ENCODE measurements around the gene INSIG1.

The INSIG1 gene

DNA sequence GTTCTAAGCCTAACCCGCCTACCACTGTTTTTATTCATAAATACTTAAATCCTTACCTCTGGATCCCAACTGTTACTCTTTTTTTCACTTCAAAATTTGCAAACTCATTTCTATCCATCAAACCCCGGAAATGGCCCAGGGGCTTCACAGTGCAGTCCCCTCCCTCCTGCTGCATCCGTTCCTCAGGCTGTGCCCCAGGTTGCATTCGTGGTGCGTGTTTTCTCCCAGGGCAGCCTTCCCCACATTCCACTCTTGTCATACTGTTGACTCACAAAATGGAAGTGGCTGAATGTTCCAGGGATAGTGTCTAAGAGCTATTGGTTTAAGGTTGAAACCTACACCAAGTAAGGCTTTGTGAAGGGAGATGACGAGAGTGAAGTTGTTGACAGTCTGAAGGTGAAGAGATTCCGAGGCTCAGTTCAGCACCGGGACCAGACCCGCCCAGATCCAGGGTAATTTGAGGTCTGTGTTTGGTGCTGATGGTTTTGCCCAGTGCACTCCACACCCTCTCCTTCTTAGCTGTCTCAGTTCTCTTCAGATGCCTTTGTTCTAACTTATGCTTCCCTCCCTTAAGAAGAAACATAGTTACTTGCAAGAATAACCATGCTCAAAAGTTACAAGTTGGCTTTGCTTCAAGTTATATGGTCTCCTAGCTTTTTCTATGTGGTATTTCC, 7.7 kb downstream of the INSIG1 start:
- DNase-seq, result no peak

DNA sequence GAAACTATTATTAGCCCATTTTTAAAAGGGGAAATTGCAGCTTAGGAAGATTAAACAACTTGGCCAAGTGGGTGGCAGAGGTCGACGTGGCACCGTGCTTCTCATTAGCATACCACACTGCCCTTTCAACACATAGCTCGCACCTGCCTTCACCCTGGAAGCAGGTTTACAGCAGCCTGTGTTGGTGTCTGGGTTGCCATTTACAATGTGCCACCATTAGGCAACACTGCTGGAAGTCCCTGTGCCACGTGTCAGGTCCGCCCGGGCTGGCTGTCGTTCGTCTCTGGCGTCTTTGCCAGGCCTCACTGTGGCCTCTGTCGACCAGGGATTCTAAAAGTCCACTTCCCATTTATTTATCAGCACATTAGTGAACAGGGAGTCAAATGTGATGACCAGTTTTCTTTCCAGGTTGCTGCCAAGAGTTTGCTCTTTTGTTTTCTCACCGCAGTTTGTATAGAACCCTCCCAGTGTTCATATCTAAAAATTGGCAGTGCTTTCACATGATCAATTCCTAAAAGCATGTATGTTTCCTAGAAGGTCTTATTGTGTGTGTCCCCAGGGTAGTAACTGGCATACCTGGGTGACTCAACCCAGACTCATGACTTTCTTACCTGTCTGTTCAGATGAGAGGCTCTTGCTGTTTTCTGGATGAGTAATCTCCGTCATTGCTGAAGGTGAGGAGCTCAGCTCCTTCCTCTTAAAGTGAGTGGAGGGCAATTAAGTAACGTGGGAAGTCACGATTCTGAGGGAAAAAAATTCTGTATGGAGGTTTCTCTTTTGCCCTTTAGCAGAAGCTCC, 9.2 kb downstream of the INSIG1 start:
- DNase-seq, result no peak

DNA sequence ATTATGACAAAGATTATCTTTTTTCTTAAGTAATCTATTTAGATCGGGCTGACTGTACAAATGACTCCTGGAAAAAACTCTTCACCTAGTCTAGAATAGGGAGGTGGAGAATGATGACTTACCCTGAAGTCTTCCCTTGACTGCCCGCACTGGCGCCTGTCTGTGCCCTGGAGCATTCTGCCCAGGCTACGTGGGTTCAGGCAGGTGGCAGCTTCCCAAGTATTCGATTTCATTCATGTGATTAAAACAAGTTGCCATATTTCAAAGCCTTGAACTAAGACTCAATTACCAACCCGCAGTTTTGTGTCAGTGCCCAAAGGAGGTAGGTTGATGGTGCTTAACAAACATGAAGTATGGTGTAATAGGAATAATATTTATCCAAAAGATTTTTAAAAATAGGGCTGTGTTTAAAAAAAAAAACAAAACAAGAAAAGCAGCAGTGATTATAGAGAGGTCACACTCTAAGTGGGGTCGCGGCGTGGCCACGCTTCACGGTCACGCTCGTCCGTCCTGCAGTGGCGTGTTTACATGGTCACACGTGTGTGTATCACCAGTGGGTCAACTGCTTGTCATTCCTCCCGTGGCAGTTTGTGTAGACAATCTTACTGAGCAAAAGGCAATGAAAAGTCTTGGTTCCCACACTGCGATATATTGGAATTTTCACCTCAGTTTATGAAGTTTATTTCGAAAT, 10.8 kb downstream of the INSIG1 start:
- no peak for DNase-seq

DNA sequence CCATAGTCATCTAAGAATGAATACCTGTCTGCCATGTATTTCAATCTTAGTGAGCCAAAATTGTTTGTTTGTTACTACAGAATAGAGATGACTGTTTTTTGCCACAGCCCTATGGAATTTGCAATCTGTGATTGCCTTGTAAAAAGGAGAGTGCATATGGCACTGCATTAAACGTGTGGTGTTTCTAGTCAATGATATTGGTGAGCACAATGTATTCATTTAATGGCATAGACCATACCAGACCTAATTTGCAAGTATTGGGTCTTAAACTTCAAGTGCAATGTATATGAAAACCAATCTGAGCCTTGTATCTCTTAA, 11.3 kb downstream of the INSIG1 start:
- no peak for DNase-seq

DNA sequence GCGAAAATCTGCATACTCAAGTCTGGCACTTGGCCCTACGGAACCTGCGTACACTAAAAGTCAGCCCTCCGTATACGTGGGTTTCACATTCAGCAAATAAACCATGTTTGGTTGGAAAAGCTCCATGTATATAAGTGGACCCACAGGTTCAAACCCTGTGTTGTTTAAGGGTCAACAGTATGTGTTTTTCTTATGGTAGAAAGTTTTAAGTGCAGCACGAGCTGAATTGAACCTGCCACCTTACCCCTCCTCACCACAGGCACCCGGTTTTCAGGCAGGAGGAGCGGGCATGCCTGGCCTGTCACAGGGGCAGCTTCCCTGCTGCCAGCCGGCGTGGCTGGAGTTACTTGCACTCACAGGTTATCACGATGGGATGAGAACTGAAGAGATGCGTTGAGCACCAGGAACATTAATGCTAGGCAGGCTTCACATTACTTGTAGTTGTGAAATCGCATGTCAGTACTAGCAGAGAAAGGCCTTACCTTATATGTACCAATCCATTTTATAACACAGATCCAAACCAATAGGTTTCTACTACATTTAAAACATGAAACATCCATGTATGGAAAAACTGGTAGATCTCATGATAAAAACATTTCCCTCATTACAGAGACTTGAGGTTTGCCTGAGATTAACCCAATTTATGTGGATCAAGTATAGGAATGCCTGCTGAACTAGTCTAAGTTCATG, 12.9 kb downstream of the INSIG1 start:
- no peak for DNase-seq

DNA sequence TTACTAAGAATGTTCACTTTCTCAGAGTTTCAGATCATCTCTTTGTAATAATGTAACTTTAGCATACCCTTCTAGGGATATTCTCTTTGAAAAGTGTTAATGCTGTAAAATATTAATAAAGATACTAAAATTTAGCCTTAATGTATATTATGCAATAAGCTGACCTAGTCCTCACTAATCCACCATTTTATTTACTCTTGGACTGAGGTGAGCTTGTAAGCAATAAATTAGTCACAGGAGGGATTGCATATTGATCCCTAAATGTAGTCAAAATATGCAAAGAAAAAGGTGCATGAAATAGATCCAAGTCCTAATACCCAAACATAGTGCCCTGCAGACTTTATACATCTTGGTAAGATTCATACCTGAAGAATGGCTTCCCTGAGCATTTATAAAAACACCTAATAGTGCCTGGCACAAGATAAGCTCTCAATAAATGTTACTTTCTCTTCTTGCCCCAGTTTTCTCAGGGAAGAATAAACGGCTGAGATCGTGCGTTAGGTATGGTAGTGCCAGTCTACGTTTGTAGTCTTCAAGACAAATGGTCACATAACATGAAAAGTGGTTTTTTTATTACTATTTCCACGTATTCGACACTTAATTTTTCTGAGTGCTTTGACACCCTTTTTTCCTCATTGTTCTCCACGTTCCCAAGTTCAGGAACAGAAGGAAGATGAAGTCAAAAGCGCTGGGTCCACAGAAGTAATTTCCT, 14.3 kb downstream of the INSIG1 start:
- no peak for DNase-seq

DNA sequence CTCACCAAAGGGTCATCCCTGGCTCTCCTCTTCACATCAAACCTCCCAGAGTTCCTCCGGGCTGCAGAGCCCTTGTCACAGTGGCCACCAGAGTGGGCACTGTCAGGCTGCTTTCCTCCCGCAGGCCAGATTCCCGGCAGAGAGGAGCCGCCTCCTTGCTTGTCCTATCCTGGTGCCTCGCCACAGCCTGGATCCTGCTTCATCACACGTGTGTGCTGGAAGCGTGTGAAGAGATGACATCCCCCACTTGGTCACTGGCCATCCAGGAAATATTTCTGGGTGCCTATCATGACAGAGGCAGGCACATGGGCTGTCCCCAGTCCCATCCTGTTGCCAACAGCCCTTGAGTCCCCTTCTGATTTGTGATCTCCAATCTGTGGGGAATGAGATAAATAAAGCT, 15.0 kb downstream of the INSIG1 start:
- DNase-seq, result no peak

DNA sequence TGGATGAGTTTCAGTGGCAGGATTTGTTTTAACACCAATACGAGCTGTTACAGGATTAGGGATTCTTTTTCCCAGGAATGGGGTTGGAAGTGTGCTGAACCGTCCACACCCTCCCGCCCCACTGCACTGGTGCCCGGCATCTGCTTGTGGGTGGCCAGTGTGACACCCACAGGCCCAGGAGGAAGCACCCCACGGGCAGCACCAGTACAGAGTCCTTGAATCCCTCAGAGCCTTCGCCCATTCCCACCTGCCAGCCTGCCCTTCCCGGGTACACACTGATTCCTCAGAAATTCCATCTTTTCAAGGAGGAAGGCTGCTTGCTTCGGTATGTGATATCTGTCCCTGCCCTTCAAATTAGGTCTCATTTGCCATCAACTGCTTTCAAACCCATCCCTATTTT, 15.4 kb downstream of the INSIG1 start:
- no peak for DNase-seq

DNA sequence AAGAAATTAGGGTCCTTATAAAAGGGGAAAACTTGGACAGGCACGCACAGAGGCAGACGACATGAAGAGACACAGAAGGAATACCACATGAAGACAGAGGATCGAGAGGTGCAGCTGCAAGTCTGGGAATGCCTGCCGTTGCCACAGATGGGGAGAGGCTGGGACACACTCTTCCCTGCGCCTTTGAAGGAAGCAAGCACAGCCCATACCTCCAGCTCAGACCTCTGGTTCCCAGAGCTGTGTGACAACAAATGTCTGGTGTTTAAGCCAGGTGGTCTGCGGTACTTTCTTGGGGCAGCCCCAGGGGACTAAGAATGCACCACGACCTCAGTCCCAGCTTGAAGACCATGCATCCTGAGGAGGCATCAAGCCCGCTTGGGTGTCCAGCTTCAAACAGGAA, 18.3 kb downstream of the INSIG1 start:
- no peak for DNase-seq

DNA sequence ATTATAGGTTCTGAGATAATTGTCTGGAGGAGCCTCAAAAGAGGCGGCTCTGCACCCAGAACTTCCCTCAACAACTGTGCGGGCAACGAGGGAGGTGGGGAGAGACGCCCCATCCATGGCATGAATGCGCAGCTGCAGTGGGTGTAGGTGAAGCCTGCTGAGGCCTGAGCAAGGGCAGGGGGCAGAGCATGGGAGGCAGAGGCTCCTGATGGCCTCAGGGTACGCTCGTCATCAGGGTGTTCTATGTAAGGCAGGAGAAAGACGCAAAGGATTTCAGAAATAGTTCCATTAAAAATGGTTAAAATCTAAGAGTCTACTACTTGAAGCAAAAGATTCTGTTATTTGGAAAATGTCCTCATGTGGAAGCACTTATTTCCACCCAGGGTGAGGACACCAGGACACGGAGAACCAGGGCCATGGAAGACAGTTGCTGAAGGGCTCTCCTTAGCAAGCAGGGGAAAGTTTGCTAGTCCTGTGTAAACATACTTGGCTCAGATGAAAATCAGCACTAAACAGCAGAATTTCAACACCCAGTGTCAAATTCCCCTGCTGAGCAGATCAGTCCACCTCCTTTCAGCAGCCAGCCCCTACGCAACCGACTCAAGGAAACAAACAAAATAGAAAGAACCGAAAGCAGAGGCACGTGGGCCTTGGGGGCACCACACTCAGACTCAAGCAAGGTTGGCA, 18.9 kb downstream of the INSIG1 start:
- no peak for DNase-seq

DNA sequence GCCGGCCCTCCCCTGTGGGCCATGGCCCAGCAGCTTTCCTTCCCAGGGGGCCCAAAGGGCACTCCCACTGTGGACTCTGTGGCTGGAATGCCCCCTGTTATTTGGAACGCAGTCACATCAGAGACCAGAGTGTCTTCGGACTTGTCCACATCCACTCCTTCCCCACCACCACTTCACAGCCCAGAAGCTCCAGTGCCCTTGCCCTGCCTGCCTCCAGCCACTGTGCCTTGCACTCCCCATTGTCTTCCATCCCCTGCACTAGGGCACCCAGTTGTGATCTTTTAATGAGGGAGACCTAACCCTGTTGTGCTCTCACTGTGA, 19.4 kb downstream of the INSIG1 start:
- no peak for DNase-seq

DNA sequence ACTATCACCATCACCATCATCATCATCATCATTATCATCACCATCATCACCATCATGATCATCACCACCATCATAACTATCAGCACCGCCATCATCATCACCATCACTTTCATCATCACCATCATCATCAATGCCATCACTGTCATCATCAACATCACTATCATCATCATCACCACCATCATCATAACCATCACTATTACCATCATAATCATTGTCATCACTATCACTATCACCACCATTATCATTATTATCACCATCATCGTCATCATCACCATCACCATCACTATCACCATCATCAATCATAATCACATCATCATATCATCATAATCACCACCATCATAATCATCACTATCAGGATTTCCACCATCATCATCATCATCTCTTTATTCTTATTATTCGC, 20.6 kb downstream of the INSIG1 start:
- DNase-seq, result no peak

DNA sequence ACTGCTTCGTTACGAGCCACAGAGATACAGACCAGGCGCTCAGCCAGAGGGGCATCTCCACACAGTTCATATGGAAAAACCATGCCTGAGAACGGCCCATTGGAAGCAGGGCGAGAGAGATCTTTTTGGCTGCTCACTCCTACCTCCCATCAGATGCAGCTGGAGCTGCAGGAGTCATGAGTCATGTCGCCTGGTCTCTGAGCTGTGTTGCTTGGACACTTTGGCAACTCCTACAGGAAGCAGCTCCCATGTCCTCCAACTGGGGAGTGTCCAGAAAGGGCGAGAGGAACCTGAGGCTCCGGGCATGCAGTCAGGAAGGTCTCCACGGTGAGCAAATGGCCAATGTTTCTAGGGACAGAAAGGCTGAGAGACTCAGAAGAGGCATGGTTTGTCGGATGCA, 24.9 kb downstream of the INSIG1 start:
- no peak for DNase-seq

DNA sequence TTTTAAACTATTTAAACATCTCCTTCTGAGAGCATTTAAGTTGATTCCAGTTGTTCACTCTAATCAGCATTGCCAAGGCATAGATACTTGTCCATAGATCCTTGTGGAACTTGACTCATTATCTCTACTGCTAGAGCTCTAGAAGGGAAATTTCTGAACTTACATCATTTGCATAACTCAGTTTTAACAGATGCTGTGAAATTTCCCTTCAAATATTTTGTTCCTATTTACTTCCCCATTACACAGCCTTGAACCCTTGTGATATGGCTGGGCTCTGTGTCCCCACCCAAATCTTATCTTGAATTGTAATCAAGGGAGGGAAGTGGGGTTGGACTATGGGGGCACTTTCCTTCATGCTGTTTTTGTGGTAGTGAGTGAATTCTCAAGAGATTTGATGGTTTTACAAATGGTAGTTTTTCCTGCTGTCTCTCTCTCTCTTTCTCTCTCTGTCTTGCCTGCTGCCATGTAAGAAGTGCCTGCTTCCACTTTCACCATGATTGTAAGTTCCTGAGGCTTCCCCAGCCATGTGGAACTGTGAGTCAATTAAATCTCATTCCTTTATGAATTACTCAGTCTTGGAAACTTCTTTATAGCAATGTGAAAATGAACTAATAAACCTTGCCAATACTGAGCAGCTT, 25.4 kb downstream of the INSIG1 start:
- DNase-seq, result no peak

DNA sequence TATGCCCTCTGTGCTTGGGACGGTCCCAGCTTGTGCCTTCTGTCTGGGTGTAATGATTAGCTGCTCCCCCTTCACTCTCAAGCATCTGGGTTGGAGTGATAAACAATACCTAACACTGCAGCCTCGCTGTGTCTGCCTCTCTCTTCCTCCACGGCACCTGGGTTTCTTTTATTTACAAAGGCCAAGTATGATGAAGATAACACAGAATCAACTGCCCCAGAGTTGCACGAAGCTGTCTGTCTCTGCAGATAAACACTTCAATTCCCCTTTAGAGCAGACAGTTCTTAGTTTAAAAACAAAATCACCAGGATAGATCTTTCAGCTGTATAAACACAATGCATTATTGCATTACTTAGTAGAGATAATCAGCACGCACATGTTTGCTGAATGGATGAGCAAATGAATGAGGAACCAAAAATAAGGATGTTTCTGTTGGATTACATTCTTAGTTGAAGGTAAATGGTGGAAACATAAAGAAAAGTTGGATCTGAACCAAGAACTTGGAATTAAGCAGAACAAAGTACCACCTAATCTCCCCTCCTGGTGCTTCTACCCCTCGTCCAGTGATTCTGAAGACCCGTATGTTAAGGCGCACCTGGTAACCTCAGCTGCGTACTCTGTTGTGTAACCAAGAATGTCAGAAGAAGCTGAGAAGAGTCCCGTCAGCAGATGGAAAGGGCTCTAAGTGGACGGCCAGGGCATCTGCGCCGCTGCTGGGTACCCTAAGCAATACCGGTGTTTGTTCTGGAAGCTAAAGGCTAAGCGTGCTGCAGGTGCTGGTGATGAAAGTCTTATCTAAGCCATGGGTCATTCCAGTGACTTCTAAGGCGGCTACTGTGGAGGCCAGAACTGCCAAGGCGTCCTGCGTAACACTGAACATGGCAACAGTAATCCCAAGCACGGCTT, 26.6 kb downstream of the INSIG1 start:
- no peak for DNase-seq

DNA sequence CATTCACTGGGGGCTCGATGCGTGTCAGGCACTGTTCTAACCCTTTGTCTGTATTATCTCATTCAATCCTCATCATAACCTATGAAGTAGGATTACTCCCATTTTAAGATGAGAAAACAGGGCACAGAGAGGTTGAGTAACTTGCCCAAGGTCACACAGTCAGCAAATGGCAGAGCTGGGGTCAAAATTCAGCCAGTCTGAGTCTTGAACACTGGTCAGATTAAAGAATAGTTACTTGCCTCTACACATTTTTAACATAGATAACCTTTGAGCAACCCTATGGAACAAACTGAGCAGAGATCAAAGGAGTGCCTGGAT, 27.2 kb downstream of the INSIG1 start:
- DNase-seq, result no peak

DNA sequence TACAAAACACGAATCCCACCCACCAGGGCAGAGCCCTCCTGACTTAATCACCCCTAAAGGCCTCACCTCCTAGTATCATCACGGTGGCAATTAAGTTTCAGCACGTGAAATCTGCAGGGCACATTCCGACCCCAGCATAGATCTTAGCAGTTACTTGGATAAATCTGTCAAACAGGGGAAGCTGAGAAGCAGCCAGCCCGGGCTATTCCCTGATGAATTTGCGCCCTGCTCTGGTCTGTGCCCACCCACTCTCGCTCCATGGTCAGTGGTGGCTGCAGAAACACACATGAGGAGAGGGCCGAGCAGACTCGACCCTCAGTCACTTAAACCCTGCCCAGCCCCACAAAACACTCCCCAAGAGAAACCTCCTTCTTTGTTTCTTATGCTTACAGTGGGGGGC, 28.7 kb downstream of the INSIG1 start:
- DNase-seq, result no peak

DNA sequence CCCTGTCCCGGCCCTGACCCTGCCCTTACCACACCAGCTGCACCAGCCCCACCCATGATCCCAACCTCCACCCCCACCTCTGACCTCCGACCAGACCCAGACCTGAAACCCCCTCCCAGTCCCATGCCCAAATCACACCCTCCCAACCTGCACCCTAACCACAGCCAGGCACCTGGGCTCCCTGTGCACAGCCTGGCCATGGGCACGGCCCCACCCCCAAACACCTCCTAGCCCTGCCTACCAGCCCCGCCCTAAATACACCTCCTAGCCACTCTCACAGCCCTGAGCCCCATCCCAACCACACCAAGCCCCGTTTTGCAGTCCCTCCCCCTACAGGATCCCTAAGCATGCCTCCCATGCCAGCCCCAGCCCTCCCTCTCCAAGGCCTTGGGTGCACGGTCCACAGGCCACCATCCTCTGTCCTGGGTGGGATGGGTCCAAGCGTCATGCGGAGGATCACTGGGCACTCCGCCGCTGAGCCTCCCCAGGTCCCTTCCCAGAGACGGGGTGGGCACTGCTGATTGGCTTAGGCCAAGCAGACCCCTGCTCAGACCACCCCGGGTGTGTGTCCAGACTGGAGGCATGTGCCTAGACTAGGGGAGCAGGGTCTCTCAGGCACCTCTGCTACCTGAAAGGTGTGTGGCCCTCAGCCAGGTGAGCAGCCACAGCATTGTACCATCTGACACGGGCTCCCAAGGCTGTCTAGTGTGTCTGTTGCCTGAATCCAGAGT, 30.1 kb downstream of the INSIG1 start:
- DNase-seq, result no peak

DNA sequence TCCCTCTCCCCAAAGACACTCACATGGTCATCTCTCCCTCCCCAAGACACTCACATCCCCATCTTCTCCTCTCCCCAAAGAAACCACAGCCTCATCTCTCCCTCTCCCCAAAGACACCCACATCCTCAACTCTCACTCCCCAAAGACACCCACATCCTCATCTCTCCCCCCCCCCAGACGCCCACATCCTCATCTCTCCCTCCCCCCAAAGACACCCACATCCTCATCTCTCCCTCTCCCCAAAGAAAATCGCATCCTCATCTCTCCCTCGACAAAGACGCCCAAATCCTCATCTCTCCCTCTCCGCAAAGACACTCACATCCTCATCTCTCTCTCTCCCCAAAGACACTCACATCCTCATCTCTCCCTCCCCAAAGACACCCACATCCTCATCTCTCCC, 31.5 kb downstream of the INSIG1 start:
- DNase-seq, result no peak

DNA sequence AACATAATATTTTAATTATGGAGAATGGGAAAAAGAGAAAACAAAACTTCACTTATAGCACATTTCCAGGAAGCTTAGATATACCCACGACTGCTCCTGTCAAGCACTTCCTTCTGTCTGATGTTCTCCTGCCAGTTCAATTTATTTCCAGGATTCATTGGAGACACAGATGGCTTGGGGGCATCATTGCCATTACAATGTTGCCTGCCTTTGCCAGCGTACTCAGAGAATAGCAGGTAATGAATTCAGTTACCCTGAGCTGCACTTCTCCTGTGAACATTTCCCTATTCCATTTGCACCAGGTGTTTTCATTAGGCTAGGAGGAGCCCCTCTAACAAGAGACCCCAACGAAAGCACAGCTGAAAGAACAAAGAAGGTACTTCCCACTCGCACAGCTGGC, 33.7 kb downstream of the INSIG1 start:
- no peak for DNase-seq

All from NCI-H1092 (cell line).